Right ventricle myocardium superior (tissue), 1 donor: ENCODE data around the gene OXTR. TPM values are rescaled to one million over a fixed set of nuclear protein-coding genes. Genes with fewer than 3 reads are reported as not detected.

ENCODE experiments used
- ATAC-seq: fragments of 200-7000 bp; cut with Tn5 transposase; one replicate; pipeline ENCODE4 v1.9.1; 2020; ENCODE audit warnings: mild to moderate bottlenecking; ENCODE audit not compliant: poor library complexity
- DNase-seq: peaks from one replicate; pipeline ENCODE4 v3.0.0-alpha.2; 2020
- intact Hi-C: fragments of 100-400 bp; cut with DNase I; formaldehyde crosslinking; loops from one replicate; pipeline ENCODE4 v1.11.2; 2022
- total RNA-seq: library from RNA; stranded (reverse); fragmentation: NEBNext Ultra II Directional; extraction: Animal tissue kit (Norgen Biotek cat#: 25700); gene quantifications from one replicate; pipeline ENCODE4 v1.2.1, GENCODE V29; 2021
- donor health status: DM: no; HTN: yes; CAD: no; lungs with severe emphysema.

The OXTR gene
- total RNA-seq, 1 donor from 2014 or later = 0.54 TPM

DNA sequence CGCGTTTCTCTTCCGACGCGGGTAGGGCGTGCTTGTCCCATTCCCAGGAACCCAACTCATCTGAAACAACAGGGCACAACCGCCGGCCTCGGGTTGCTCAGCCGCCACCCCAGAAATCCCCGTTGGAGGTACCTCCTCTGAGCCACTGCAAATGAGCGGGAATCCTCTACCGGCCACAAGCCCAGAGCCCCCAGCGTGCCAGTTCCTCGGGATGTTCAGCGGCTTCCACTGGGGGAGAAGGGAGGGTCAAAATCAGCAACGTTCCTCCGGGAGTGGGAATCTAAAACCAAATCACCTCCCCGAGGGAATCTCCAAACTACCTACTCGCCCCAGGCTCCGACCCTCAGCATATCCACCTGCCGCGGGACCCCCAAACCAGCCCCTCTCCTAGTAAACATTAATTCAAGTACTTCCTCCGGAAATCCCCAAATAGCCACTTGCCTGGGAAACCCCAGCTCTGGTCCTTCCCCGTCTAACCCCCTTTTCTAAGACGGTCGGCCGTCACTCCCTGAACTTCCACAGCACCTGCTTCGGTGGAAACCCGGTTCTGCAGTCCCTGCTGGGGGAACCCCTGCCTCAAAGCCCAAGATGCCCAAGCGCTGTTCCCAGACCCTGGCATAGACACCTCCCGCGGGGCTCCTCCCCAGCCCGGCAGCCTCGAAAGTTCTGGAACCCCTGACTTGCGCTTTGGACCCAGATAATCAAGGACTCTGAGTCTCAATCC, 887 bp downstream of the OXTR start:
- peak; percentile 15 for ATAC-seq
- DNase-seq = no peak
- intact Hi-C loops = loop anchor here (10.0 kb wide), 1 partner anchor 104 kb away; no protein-coding TSS in a partner anchor

DNA sequence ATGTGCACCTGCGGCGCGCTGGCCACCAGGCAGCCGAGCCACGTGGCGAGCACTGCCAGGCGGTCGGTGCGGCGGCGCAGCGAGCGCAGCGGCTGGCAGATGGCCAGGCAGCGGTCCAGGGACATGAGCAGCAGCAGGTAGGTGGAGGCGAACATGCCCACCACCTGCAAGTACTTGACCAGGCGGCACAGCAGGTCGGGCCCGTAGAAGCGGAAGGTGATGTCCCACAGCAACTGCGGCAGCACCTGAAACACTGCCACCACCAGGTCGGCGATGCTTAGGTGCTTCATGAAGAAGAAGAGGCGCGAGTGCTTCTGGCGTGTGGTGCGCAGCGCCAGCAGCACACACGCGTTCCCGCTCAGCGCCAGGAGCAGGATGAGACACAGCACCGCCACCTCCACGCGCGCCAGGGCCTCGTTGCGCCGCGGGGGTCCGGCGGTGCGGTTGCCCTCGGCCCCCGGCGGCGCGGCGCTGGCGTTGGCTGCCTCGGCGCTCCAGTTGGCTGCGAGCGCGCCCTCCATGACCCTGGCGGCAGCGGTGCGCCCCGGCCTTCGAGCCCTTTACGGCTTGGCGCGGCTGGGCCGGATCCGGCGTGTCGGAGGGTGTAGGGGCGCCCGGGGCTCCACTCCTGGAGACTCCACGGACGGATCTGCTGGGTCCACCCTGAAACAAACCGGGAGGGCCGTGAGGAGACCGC, 1.6 kb downstream of the OXTR start:
- intact Hi-C loops = loop anchor here (10.0 kb wide), 1 partner anchor 103 kb away; no protein-coding TSS in a partner anchor
- ATAC-seq (peak; percentile 54), DNase-seq (no peak)

DNA sequence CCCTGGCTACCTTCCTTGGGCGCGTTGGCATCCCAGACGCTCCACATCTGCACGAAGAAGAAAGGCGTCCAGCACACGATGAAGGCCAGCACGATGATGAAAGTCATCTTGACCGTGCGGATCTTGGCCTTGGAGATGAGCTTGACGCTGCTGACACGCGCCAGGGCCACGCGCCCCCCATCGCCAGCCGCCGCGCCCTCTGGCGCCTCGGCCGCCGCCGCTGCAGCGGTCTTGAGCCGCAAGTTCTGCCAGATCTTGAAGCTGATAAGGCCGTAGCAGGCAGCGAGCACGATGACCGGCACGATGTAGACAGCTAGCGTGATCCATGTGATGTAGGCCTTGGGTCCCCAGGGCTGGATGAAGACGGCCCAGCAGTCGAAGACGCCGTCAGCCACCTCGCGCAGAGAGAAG, 2.2 kb downstream of the OXTR start:
- no peak for DNase-seq
- intact Hi-C loops = loop anchor here (10.0 kb wide), 1 partner anchor 102 kb away; no protein-coding TSS in a partner anchor
- ATAC-seq = no peak

DNA sequence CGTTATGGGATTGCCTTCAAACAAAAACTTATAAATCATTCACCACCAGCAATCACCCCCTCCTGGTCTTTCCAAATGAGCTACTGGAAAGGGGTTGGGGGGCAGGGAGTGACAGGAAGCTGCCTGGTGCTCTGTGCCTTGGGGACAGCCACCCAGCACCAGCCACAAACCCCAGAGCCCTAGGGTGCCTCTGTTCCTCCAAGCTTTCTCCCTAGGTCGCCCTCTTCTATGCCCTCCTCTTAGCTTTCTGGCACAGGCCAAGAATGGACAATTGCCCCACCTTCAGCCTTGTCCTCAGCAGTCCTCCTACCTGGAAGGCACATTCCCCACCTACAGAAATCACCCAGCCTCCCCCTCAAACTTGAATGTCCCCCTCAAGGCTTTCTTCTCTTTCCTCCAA, 3.3 kb downstream of the OXTR start:
- ATAC-seq = no peak
- DNase-seq = no peak
- intact Hi-C loops = loop anchor here (10.0 kb wide), 1 partner anchor 101 kb away; no protein-coding TSS in a partner anchor

DNA sequence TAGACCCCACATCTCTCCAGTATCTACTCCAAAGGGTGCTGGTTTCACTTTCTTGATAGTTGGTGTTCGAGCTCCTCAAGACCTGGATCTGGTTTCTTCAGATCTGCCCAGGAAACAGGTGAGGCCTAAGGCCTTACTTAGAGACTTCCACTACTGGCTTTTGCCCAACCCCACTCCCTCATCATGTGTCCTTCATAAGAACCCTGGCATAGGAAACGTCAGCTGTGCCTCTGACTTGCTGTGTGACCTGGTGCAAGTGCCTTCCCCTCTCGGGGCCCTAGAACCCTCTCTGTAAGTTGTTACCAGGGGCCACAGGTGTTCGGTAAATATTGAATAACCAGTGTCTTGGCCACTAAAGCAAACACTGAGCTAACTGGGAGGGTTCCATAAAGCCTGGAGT, 3.9 kb downstream of the OXTR start:
- DNase-seq (no peak), ATAC-seq (no peak)
- intact Hi-C loops = loop anchor here (10.0 kb wide), 1 partner anchor 101 kb away; no protein-coding TSS in a partner anchor

DNA sequence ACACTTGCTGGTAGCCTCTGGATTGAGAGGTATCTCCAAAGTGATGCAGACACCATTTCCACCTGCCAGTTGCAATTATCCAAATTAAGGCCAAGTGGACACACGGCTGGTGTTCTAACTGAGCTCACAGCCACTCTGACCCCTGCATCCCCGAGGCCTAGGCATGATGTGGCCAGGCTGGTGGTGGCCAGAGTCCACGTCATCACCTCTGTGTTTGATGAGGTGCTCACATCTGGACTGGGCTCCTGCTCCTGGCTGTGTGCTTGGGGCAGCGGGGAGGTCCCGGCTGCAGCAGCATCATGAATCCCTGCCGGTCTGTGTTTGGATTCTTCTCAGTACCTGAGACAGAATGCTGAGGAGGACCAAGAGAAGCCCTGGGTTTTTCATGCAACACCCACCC, 4.9 kb downstream of the OXTR start:
- ATAC-seq (no peak), DNase-seq (no peak)
- intact Hi-C loops = loop anchor here (10.0 kb wide), 1 partner anchor 100 kb away; no protein-coding TSS in a partner anchor

DNA sequence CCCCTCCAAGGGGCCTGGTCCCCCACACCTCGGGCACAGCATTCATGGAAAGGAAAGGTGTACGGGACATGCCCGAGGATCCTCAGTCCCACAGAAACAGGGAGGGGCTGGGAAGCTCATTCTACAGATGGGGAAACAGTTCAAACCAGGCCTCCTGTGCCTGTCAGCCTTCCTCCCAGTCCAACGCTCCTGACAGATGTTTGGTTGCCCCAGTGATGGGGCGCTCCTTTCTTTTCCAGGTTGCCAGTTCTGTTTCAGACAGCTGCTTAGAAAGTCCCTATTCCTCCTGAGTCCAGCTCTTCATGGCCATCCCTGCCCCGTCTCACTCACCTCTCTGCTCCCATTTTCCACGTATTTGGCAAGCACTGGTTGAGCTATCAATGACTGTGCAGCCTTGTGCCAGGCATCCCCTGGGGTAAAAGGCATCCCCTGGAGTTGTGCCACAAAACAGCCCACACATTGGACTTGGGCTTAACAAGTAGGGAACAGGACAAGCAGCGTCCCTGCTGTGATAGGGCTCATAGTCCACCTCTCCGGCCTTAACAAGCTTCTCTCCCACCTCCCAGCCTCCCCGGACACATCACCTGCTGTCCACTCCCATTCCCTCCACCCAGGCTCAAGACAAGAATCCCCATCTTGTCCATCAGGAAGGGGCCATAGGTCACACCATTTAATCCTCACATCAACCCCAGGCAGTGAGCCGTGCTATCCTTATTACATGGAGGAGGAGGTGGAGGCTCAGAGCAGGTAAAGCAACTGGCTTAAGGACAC, 6.6 kb downstream of the OXTR start:
- ATAC-seq = no peak
- intact Hi-C loops = loop anchor here (10.0 kb wide), 1 partner anchor 98 kb away; no protein-coding TSS in a partner anchor
- DNase-seq = no peak

DNA sequence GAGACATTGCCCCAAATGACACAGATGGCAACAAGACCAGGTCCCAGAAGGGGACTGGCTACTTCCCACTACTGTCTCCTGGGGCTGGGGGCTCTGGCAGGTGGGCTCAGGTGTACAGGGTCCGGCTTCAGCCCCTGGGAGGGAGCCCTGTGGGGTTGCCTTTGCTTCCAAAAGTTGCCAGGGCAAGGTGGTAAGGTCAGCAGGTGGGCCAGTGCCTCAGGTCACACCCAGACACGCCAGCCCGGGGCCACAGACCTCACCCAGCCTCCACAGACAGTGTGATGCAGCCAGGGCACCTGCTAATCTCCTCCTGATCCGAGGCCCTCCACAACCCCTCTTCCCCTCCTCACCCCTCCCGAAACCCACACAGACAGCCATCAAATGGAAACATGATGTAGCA, 7.5 kb downstream of the OXTR start:
- intact Hi-C loops = loop anchor here (10.0 kb wide), 1 partner anchor 97 kb away; no protein-coding TSS in a partner anchor
- ATAC-seq (no peak), DNase-seq (no peak)

DNA sequence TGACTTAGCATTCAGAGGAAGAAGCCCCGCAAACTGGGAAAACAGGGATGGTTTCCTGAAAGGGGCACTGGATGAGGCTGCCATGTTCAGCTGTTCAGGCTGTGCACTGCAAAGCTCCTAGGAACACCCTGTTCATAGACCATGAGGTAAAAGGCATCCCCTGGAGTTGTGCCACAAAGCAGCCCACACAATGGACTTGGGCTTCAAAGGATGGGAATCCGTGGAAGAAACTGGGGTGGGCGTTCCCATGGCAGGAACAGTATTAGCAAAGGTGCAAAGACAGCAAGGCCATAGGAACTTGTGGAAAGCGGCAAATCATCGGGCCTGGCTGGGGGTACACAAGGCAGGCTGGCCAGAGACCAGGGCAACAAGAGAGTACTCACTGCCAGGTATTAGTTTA, 8.9 kb downstream of the OXTR start:
- DNase-seq (no peak), ATAC-seq (no peak)
- intact Hi-C loops = loop anchor here (10.0 kb wide), 1 partner anchor 96 kb away; no protein-coding TSS in a partner anchor

DNA sequence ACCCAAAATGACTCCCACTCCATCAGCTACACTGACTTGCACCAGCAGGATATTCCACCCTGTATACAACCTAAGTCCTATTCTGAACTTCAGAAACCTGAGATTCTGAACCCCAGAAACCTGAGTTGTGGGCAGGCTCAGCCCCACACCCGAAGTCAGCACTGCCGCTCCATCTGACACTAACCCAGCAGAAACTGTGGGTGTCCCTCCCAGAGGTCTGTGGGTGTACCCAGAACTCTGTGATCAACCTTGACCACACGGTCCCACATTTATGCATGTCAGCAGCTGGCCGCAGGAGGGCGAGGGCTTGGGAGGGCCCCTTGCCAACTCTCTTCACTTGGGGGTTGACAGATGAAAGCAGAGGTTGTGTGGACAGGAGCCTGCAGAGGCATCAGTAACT, 9.3 kb downstream of the OXTR start:
- no peak for DNase-seq
- intact Hi-C loops = loop anchor here (10.0 kb wide), 1 partner anchor 95 kb away; no protein-coding TSS in a partner anchor
- ATAC-seq = no peak

DNA sequence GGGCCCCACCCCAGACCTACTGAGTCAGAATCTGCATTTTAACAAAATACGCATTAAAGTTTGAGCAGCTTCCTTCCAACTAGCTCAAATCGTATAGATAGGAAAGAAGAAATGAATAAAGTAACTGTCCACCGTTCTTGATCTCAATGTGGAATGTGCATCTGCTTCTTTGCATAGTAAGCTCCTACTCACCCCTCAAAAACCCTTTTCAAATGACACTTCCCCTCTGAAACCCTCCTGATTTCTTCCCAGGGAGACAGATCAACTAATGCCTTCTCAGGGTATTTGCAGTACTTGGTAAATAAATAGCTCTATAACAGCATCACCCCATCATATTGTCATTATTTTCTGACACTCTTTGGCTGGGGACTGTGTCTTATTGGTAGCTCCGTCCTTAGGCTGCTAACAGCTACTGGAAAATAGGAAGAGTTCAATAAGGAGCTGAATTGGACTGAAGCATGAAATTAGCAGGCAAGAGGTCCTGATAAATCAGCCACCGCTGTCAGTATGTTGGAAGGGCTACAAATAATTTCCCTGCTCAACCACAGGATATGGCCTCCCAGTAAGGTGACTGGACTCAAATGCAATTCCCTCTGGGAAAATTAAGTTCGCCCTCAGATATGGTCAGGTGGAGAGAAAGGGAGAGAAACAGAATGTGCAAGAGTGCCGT, 10.2 kb downstream of the OXTR start:
- DNase-seq (no peak), ATAC-seq (no peak)
- intact Hi-C loops = no loop called here

DNA sequence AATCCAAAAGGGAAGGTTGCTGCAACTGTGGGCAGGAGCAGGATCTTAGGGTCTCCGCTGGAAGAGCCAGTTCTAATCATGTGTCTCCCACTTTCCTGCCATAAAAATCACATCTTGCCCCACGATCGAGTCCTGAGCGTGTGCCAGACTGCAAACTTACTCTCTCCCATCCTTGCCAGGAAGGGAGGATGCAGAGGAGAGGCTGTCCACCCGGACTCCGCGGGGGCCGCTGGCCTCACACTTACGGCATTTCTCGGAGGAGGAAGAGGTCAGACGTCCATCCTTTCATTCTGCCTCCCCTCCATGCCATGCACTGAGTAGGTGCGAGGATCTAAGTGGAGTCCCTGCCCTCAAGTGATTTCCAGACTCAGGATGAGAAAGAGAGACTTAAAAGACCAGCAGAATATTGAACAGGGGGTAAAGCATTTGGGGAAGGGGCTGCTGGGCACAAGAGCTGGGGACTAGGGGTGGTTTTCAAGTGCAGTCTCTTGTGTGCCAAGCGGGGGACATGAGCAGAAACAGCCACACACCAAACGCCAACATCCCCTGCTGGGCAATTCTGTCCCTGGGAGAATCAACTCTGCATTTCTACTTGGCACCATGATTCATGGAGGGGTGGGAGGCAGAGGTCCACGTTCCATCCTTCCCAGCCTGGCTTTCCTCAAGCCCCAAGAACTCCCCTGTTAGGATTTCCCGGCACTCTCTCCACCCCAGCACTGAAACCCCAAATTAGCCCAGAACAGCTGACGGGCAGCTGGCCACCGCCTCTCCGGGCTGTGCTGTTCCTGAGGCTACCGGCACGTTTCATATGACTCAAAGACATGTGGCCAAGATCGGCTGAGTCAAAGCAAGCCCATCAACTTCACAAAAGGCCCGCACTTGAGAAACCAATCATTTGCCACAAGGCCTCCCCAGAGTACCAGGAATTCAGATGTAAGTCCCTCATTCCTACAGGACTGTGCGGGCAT, 11.6 kb downstream of the OXTR start:
- intact Hi-C loops = no loop called here

DNA sequence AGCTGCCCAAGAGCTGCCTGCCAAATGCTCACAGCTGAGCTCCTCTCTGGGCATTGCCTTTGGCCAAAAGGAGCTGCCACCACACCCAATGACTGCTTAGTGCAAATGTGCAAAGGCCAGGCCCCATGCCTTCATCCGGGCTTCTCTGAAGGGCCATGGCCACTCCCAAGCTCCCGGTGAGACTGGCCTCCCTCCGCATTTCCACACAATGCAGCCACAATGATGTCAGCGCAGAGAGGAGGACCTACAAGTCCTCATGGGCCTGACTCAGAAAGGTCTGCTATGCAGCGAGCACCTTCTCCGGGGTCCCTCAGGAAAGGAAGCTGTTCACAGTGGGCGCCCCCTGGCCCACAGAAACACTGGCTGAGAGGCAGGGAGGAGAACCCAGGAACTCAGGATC, 12.7 kb downstream of the OXTR start:
- no peak for ATAC-seq
- DNase-seq = no peak
- intact Hi-C loops = no loop called here

More for the DNA sequence above, 11.6 kb downstream of the OXTR start:
- ATAC-seq = peak; percentile 39
- no peak for DNase-seq

DNA sequence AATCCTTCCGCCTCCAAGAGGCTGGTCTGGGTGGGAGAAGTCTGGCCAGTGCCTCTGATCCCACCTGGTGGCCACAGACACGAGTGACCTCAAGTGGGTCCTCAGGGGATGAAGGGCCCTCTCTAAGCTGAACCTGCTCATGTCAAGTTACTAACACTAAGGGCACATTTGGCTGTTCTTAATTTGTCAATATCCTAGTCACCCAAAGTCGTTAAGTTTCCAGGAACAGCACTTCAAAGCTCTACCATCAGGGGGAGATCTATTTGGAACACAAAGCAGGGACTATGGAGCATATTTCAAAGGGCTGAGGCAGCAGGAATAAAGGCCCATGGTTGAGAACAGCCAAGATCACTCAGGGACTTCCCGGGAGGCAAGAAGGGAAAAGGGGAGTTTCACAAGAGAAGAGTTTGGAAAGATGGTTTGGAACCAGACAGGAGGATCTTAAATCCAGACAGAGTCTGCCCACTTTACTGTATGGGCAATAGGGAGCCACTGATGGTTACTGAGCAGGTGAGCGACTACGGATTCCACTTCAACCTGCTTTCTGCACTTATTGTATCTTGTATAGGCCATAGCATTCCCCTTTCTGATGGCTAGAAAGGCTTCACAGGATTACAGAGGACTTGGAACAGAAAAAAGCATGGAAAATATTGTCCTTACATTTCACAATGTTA, 13.7 kb downstream of the OXTR start:
- no peak for DNase-seq
- no peak for ATAC-seq
- intact Hi-C loops = no loop called here

DNA sequence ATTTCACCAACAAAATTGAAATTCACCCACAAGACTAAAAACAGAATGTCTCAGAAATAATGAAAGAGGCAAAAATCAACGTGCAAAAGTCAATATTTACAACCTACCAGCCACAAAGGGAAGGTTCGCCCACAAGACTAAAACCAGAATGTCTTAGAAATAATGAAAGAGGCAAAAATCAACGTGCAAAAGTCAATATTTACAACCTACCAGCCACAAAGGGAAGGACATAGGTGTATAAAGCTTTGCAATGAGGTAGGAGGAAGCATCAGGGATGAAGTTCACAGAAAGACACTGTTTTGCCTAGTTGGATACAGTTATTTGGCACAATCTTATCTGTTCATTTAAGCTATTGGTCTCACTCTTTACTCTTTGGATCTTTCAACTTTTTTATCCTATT, 14.3 kb downstream of the OXTR start:
- DNase-seq = no peak
- intact Hi-C loops = no loop called here

DNA sequence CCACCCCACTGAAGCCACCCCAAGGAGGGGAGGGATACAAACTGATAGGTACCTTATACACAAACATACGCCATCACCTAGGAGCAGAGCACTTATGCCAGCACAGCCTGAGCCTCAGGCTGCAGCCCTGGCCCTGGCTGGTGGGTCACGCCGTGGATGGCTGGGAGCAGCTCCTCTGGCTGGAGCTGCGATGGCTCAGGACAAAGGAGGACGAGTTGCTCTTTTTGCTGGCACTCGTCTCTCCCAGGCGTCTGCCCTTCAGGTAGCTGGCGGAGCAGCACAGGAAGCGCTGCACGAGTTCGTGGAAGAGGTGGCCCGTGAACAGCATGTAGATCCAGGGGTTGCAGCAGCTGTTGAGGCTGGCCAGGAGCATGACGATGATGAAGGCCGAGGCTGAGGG, 16.6 kb downstream of the OXTR start:
- DNase-seq = no peak

More for the DNA sequence above, 14.3 kb downstream of the OXTR start:
- no peak for ATAC-seq

DNA sequence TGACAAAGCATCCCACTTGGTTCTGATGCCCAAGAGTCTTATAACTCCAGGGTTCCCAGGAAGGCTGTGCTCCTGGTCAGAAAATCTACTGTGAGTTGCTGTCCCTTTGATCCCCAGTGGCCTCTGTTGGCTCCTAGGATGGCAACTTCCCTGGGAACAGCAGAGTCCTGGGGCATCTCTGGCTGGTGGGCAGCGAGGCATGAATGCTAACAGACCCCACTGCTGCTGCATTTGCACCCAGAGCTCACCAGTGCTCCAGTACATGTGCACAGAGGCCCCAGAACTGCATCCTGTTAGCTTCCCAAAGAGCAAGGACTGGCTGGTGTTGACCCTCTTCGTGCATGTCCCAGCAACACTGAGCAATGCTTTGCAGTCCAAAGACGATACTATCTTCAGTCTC, 20.1 kb downstream of the OXTR start:
- DNase-seq = no peak
- no peak for ATAC-seq

More for the DNA sequence above, 16.6 kb downstream of the OXTR start:
- intact Hi-C loops = no loop called here
- no peak for ATAC-seq

More for the DNA sequence above, 20.1 kb downstream of the OXTR start:
- intact Hi-C loops = no loop called here
